Activated CD8-positive, alpha-beta memory T cell treated with anti-CD3 and anti-CD28 coated beads, Interleukin-2, amount 10 ng/mL, durations not matched to agents 7 days and 5 days (primary cell): ENCODE data around the gene GUCY2C. TPM values are rescaled to one million over a fixed set of nuclear protein-coding genes. Genes with fewer than 3 reads are reported as not detected.

ENCODE experiments used
- ATAC-seq: fragments of 150-1000 bp; cut with Tn5 transposase; one replicate; pipeline ENCODE4 v1.10.0; 2021; ENCODE audit warnings: moderate library complexity
- CTCF ChIA-PET: fragments of 350-600 bp; sonication (Branson Sonifier 250); formaldehyde crosslinking; loops from one replicate; lab custom pipeline; 2021; ENCODE audit warnings: antibody characterized with exemption; lab: Charles Lee
- DNase-seq: peaks from one replicate; pipeline ENCODE4 v3.0.0-alpha.2; 2020
- H3K27ac Mint-ChIP-seq: one replicate; pipeline ENCODE4 v1.8.0; 2021; ENCODE audit warnings: mild to moderate bottlenecking, mixed read lengths
- H3K27me3 Mint-ChIP-seq: one replicate; pipeline ENCODE4 v1.8.0; 2021; ENCODE audit warnings: mixed read lengths
- H3K36me3 Mint-ChIP-seq: one replicate; pipeline ENCODE4 v1.8.0; 2021; ENCODE audit warnings: mild to moderate bottlenecking, mixed read lengths
- H3K4me1 Mint-ChIP-seq: one replicate; pipeline ENCODE4 v1.8.0; 2021; ENCODE audit warnings: mixed read lengths
- H3K4me3 Mint-ChIP-seq: one replicate; pipeline ENCODE4 v1.8.0; 2021; ENCODE audit warnings: mild to moderate bottlenecking, moderate library complexity, mixed read lengths
- H3K9me3 Mint-ChIP-seq: one replicate; pipeline ENCODE4 v1.8.0; 2022; ENCODE audit warnings: low read depth, mixed read lengths
- total RNA-seq, 2 experiments: library from RNA; stranded (reverse); gene quantifications; one replicate each; pipeline ENCODE4 v1.2.3, GENCODE V29; 2021

GUCY2C gene
- total RNA-seq, 2 experiments from 2014 or later, result not detected

DNA sequence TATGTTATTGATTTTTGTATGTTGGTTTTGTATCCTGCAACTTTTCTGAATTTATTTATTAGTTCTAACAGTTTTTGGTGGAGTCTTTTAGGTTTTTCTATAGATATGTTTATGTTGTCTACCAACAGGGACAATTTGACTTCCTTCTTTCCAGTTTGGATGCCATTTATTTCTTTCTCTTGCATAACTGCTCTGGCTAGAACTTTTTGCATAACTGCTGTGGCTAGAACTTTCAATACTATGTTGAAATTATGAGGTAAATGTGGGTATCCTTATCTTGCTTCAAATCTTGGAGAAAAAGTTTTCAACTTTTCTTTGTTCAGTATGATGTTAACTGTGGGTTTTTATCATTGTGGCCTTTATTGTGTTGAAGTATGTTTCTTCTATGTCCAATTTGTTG, 88.8 kb downstream of the GUCY2C start:
- CTCF ChIA-PET, result no interaction called here
- ATAC-seq (no peak), DNase-seq (no peak)
- no peak overlapping the region for H3K27ac Mint-ChIP-seq
- H3K27me3 Mint-ChIP-seq, result peaks cover 14% of the 10 kb centered on the region
- H3K9me3 Mint-ChIP-seq, result peaks cover 25% of the 10 kb centered on the region
- peaks cover 3% of the 10 kb centered on the region for H3K36me3 Mint-ChIP-seq
- no peak overlapping the region for H3K4me3 Mint-ChIP-seq
- H3K4me1 Mint-ChIP-seq, result no peaks in the 10 kb centered on the region

DNA sequence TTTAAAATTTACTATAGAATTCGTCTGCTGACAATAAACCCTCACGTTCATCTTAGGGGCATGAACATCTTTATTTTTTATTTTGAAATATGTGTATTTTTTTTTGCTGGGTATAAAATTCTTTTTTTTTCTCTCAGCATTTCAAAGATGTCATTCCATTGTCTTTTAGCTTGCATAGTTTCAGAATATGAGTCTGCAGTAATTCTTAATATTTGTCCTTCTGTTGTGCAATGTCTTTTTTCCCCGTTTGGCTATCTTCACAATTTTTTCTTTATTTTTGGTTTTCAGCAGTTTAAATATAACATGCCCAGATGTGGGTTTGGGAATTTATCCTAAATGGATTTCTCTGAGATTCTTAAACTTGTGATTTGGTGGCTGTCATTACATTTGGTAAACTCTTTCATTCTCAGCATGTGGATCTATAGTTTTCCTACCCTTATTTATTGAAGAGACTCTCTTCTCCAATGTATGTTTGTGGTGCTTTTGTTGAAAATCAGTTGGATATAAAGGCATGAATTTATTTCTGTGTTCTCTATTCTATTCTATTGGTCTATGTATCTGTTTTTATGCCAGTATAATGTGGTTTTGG, 90.9 kb downstream of the GUCY2C start:
- DNase-seq (no peak), ATAC-seq (no peak)
- no peak overlapping the region for H3K4me3 Mint-ChIP-seq
- H3K27me3 Mint-ChIP-seq, result peaks cover 11% of the 10 kb centered on the region
- no peak overlapping the region for H3K27ac Mint-ChIP-seq
- peaks cover 25% of the 10 kb centered on the region for H3K9me3 Mint-ChIP-seq
- CTCF ChIA-PET, result no interaction called here
- no peaks in the 10 kb centered on the region for H3K4me1 Mint-ChIP-seq
- H3K36me3 Mint-ChIP-seq, result peaks cover 1% of the 10 kb centered on the region

DNA sequence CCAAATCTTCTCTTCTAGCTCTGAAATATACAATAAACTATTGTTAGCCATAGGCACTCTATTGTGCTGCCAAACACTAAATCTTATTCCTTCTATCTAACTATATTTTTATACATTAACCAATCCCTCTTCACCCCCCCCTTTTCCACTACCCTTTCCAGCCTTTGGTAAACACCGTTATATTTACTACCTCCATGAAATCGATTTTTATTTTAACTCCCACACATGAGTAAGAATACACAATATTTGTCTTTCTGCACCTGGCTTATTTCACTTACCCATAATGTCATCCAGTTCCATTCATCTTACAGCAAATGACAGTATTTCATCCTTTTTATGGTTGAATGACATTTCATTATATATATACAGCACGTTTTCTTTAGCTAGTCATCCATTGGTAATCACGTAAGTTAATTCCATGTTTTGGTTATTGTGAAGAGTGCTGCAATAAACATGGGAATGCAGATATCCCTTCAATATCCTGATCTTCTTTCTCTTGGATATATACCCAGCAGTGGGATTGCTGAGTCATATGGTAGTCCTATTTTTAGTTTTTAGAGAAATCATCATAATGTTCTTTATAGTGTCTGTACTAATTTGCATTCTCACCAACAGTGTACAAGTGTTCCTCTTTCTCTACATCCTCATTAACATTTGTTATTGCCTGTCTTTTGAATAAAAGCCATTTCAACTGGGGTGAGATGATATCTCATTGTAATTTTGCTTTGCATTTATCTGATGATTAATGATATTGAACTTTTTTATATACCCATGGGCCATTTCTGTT, 94.5 kb downstream of the GUCY2C start:
- Mint-ChIP-seq H3K4me1 (no peaks in the 10 kb centered on the region), H3K36me3 (peaks cover 1% of the 10 kb centered on the region), H3K4me3 (no peak overlapping the region), H3K27ac (no peak overlapping the region), H3K9me3 (peaks cover 16% of the 10 kb centered on the region), H3K27me3 (peaks cover 10% of the 10 kb centered on the region)
- ATAC-seq (no peak), DNase-seq (no peak)
- CTCF ChIA-PET, result no interaction called here

DNA sequence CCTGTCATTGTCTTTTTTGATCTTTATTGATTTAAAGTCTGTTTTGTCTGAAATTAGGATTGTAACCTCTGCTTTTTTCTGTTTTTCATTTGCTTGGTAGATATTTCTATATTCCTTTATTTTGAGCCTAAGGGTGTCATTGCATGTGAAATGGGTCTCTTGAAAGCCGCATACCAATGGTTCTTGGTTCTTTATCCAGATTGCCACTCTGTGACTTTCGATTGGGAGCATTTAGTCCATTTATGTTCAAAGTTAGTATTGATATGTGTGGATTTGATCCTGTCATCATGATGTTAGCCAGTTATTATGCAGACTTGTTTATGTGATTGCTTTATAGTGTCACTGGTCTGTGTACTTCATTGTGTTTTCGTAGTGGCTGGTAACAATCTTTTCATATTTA, 98.9 kb downstream of the GUCY2C start:
- Mint-ChIP-seq H3K27ac (no peak overlapping the region), H3K36me3 (no peaks in the 10 kb centered on the region), H3K4me1 (no peaks in the 10 kb centered on the region), H3K4me3 (no peak overlapping the region), H3K27me3 (peaks cover 6% of the 10 kb centered on the region), H3K9me3 (no peaks in the 10 kb centered on the region)
- DNase-seq (no peak), ATAC-seq (no peak)
- CTCF ChIA-PET, result no interaction called here

DNA sequence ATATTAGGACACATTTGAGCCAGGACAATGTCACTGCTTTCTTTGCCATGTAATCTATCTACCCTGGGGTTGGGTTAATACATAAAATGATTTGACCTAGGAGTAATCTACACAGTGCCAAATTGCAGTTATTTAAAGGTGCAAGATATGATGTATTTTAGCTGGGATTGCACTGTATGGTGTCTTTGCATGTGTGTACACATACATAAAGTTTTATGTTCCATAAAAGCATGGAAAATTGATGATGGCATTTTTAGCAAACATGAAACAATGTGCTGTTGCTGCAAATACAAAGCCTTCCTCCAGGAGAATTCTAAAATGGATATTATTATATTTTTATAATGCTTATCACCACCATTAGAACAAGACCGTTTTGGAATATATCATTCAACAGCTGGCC, 104.7 kb downstream of the GUCY2C start:
- Mint-ChIP-seq H3K4me1 (no peaks in the 10 kb centered on the region), H3K36me3 (no peaks in the 10 kb centered on the region), H3K27ac (no peak overlapping the region), H3K9me3 (no peaks in the 10 kb centered on the region), H3K27me3 (peaks cover 2% of the 10 kb centered on the region), H3K4me3 (no peak overlapping the region)
- no peak for ATAC-seq
- CTCF ChIA-PET, result no interaction called here
- no peak for DNase-seq

DNA sequence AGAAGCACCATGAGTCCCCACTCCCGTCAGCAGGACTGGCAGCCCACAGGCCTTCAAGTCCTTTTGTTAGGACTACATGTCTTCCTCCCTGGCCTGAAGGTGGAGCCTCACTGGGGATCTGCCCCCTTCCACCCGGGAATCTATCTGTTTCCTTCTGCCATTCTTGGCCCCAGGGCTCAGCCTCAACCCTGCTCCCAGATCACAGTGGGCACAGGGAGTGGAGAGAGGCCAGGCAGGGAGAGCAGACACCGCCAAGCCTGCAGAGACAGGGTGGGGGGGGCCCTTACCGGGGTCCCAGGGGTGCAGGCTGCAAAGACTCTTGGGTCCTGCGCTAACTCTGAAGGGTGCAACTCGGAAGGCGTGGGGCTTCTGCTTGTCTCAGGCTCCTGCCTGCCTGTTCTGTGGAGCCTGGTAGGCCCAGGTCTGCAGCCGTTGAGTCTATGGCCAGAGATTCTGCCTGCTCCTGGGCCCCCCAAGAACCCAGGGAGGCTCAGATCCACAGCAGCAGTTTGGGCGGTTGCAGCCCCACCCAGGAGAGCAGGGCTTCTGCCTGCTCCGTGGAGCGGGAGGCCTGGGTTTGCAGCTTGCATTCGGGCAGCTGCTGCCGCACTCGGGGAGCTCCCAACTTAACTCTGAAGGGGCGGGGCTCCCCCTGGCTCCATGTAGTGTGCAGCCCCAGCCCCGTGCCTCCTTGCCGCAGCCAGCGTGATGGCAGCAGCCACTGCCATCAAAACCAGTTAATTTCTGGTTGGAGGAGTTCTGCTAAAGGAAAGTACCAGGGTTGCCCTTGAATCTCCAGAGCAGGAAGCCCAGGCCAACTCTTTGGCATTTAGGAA, 107.0 kb downstream of the GUCY2C start:
- DNase-seq (no peak), ATAC-seq (no peak)
- CTCF ChIA-PET, result no interaction called here
- H3K27ac Mint-ChIP-seq, result no peak overlapping the region
- no peaks in the 10 kb centered on the region for H3K27me3 Mint-ChIP-seq
- no peak overlapping the region for H3K4me3 Mint-ChIP-seq
- H3K36me3 Mint-ChIP-seq, result no peaks in the 10 kb centered on the region
- no peaks in the 10 kb centered on the region for H3K9me3 Mint-ChIP-seq
- H3K4me1 Mint-ChIP-seq, result no peaks in the 10 kb centered on the region

DNA sequence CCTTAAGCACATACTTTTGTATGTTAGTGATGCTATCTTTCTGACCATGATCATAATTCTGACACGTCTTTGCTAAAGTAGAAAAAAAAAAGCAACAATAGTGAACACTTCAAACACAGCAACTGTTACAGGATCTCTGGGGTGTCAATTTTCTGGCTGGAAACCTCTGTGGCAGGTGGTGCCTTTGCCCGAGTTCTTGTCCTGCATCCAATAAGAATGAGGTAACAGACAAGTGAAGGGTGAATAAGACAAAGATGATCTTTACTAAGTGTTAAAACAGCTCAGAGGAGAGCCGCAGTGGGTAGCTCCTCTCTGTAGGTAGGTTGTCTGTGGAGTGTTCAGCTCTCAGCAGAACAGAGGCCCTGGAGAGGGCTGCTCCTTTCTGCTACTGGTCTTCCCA, 107.8 kb downstream of the GUCY2C start:
- H3K27me3 Mint-ChIP-seq, result no peaks in the 10 kb centered on the region
- no peak overlapping the region for H3K27ac Mint-ChIP-seq
- no peaks in the 10 kb centered on the region for H3K9me3 Mint-ChIP-seq
- DNase-seq (no peak), ATAC-seq (no peak)
- CTCF ChIA-PET, result no interaction called here
- H3K4me3 Mint-ChIP-seq, result no peak overlapping the region
- no peaks in the 10 kb centered on the region for H3K36me3 Mint-ChIP-seq
- no peaks in the 10 kb centered on the region for H3K4me1 Mint-ChIP-seq

DNA sequence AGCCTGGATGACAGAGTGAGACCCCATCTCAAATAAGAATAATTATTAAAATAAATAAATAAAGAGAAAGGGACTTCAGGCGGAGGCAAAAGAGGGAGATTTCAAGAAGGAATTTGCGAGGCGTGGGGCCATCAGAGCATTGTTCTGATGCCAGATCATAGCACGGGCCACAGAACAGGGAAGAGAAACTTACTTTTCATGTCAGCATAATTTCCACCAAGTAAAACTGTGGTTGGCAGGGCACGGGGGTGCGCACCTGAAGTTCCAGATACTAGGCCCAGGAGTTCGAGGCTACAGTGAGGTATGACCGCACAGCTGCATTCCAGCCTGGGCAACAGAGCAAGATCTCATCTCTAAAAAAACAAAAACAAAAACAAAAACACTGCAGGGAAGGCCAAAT, 117.8 kb downstream of the GUCY2C start:
- CTCF ChIA-PET, result no interaction called here
- DNase-seq (no peak), ATAC-seq (no peak)
- H3K27ac Mint-ChIP-seq, result no peak overlapping the region
- H3K27me3 Mint-ChIP-seq, result peaks cover 21% of the 10 kb centered on the region
- H3K4me3 Mint-ChIP-seq, result no peak overlapping the region
- no peaks in the 10 kb centered on the region for H3K9me3 Mint-ChIP-seq
- H3K4me1 Mint-ChIP-seq, result peaks cover 6% of the 10 kb centered on the region
- H3K36me3 Mint-ChIP-seq, result peaks cover 1% of the 10 kb centered on the region

DNA sequence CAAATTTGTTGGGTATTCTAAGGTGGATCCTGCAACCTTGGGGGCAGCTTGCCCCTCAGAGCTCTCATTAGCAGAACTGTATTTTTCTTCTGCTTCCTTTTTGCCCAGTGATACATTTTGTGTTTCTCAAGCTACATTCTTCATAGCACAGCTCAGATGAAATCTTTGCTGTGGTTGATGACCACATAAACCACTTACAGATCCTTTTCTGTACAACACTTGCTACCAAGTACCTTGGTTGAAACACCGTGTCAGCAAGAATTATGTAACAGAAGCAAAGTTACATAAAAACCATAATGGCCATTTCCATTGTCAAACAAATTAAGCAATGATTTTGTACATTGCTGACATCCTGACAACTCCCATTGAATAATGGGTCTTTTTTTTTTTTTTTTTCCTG, 119.1 kb downstream of the GUCY2C start:
- Mint-ChIP-seq H3K9me3 (no peaks in the 10 kb centered on the region), H3K4me3 (no peak overlapping the region), H3K4me1 (peaks cover 6% of the 10 kb centered on the region), H3K27me3 (peaks cover 21% of the 10 kb centered on the region), H3K27ac (no peak overlapping the region), H3K36me3 (peaks cover 1% of the 10 kb centered on the region)
- ATAC-seq, result no peak
- CTCF ChIA-PET, result no interaction called here
- DNase-seq, result no peak

DNA sequence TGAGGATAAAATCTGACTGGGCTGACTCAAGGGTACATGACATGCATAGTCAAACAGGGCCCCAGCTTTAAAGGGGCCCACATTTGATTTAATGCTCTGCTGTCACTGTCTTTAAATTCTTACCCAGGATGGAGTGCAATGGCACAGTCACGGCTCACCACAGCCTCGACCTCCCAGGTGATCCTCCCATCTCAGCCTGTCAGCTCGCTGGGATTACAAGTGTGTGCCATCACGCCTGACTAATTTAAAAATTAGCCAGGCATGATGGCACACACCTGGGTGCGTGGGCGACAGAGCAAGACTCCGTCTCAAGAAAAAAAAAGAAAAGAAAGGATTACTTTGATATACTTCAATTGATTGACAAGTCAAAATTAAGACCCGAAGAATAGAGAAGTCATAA, 119.5 kb downstream of the GUCY2C start:
- CTCF ChIA-PET, result no interaction called here
- Mint-ChIP-seq H3K27me3 (peaks cover 23% of the 10 kb centered on the region), H3K36me3 (peaks cover 1% of the 10 kb centered on the region), H3K4me3 (no peak overlapping the region), H3K27ac (no peak overlapping the region), H3K4me1 (peaks cover 6% of the 10 kb centered on the region), H3K9me3 (no peaks in the 10 kb centered on the region)
- ATAC-seq (no peak), DNase-seq (no peak)

DNA sequence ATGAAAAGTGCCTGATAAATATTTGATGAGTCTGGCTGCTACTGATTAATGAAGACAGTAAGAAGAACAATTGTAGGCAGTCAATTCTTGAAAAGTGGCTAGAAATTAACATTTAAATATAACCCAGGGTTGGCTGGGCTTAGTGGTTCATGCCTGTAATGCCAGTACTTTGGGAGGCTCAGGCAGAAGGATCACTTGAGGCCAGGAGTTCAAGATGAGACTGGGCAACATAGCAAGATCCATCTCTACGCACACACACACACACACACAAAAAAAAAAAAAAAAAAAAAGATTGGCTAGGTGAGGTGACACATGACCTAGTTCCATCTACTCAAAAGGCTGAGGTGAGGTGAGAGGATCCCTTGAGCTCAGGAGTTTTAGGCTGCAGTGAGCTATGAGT, 120.8 kb downstream of the GUCY2C start:
- Mint-ChIP-seq H3K9me3 (no peaks in the 10 kb centered on the region), H3K4me3 (no peak overlapping the region), H3K4me1 (peaks cover 6% of the 10 kb centered on the region), H3K36me3 (peaks cover 1% of the 10 kb centered on the region), H3K27ac (no peak overlapping the region), H3K27me3 (peaks cover 25% of the 10 kb centered on the region)
- no peak for ATAC-seq
- DNase-seq, result no peak
- CTCF ChIA-PET, result interaction anchor here (0.7 kb wide), 1 partner anchor 1130 kb away, joined by 3 read pairs; no protein-coding TSS in a partner anchor

DNA sequence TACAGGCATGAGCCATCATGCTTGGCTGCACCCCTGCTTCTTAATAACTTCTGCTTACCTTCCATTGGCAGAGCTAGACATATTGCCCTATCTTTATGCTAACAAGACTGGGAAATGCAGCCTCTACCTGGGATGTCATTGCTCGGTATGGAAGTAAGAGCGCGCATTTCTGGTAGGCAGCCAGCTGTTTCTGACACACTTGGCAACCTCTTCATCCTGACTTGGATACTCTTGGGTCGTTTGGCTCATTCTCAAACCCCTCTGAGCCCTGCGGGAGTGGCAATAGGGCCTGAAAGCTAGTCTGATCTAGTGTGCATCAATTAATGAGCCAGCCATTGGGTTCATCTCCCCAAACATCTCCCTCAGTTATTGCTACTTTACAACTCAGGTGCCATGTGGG, 123.3 kb downstream of the GUCY2C start:
- H3K27ac Mint-ChIP-seq, result no peak overlapping the region
- H3K4me1 Mint-ChIP-seq, result peaks cover 8% of the 10 kb centered on the region
- H3K9me3 Mint-ChIP-seq, result no peaks in the 10 kb centered on the region
- no peak for DNase-seq
- peaks cover 1% of the 10 kb centered on the region for H3K36me3 Mint-ChIP-seq
- CTCF ChIA-PET, result no interaction called here
- no peak overlapping the region for H3K4me3 Mint-ChIP-seq
- peaks cover 41% of the 10 kb centered on the region for H3K27me3 Mint-ChIP-seq
- no peak for ATAC-seq

DNA sequence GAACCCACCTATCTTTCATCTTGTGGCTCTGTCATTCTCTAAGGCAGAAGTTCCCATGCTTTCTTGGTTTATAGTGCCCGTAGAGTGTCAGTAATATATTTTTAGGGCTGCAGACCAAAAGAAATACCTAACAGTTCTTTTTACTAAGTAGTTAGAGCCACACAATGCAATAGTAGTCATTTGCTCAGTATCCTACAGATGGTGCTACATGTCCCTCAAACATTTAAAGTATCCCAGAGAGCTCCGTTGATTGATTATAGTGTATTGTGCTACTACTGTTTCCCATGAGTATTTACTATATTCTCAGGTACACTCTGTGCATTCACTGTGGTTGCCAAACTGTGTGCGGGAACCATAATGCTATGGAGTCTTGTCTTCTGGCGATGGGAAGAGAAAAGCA, 124.0 kb downstream of the GUCY2C start:
- H3K9me3 Mint-ChIP-seq, result no peaks in the 10 kb centered on the region
- peaks cover 46% of the 10 kb centered on the region for H3K27me3 Mint-ChIP-seq
- no peak for DNase-seq
- CTCF ChIA-PET, result no interaction called here
- H3K4me3 Mint-ChIP-seq, result no peak overlapping the region
- peaks cover 8% of the 10 kb centered on the region for H3K4me1 Mint-ChIP-seq
- H3K36me3 Mint-ChIP-seq, result peaks cover 1% of the 10 kb centered on the region
- no peak for ATAC-seq
- no peak overlapping the region for H3K27ac Mint-ChIP-seq

DNA sequence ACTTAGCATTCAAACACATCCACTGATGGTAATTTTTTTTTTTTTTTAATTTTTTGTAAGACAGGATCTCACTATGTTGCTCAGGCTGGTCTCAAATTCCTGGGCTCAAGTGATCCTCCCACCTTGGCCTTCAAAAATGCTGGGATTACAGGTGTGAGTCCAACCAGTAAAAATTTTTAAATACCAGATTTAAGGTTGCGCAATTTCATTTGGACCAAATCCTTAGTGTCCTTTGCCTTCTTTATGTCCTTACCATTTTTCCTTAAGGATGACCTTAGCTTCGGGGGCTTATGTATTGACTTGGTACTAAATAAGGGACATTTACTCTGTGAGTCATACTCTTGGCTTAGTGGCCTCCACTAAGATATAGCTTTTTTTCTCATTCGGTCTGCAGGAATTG, 124.6 kb downstream of the GUCY2C start:
- no peaks in the 10 kb centered on the region for H3K9me3 Mint-ChIP-seq
- H3K4me1 Mint-ChIP-seq, result peaks cover 6% of the 10 kb centered on the region
- ATAC-seq (no peak), DNase-seq (no peak)
- H3K27me3 Mint-ChIP-seq, result peaks cover 46% of the 10 kb centered on the region
- H3K27ac Mint-ChIP-seq, result no peak overlapping the region
- H3K4me3 Mint-ChIP-seq, result no peak overlapping the region
- peaks cover 1% of the 10 kb centered on the region for H3K36me3 Mint-ChIP-seq
- CTCF ChIA-PET, result no interaction called here
